ENCODE measurements around the gene ZNF597. TPM values are rescaled to one million over a fixed set of nuclear protein-coding genes. Genes with fewer than 3 reads are reported as not detected.

Gene ZNF597
- total RNA-seq, 1 donor from 2014 or later: 3.6 TPM

DNA sequence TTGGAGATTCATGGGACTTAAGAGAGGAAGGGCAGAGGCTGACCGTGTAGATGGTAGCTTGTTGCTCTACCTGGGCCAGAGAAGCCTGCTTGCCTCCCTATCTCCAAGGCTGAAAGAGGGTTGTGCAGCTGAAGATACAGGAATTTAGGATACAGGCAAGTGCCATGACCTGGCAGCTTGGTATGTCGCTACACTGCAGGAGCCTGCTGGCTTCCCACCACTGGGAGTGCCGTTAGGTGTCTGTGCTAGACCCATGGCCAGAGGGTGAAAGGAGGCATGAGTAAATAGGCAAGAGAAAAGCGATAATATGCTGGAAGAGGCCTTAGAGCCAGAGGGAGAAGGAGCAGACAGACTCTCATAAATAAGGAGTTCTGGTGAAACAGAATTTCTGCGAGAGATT is 10.8 kb upstream of the ZNF597 start:
- Mint-ChIP-seq H3K4me1 (peaks cover 14% of the 10 kb centered on the region), H3K4me3 (no peak overlapping the region), H3K27me3 (ENCODE audit: low read depth) (no peaks in the 10 kb centered on the region), H3K36me3 (peaks cover 7% of the 10 kb centered on the region), H3K27ac (peak overlapping the region; percentile 5), H3K9me3 (peaks cover 4% of the 10 kb centered on the region)
- no peak for DNase-seq (ENCODE audit: low spot score in 2 of 2, unreplicated experiment in 2 of 2)
- TF ChIP-seq, protein P1, sequence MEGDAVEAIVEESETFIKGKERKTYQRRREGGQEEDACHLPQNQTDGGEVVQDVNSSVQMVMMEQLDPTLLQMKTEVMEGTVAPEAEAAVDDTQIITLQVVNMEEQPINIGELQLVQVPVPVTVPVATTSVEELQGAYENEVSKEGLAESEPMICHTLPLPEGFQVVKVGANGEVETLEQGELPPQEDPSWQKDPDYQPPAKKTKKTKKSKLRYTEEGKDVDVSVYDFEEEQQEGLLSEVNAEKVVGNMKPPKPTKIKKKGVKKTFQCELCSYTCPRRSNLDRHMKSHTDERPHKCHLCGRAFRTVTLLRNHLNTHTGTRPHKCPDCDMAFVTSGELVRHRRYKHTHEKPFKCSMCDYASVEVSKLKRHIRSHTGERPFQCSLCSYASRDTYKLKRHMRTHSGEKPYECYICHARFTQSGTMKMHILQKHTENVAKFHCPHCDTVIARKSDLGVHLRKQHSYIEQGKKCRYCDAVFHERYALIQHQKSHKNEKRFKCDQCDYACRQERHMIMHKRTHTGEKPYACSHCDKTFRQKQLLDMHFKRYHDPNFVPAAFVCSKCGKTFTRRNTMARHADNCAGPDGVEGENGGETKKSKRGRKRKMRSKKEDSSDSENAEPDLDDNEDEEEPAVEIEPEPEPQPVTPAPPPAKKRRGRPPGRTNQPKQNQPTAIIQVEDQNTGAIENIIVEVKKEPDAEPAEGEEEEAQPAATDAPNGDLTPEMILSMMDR (IDR thresholded peaks at IDR 0.05; ENCODE audit: unreplicated experiment): no peak

- DNase-seq (ENCODE audit: low spot score in 2 of 2, unreplicated experiment in 2 of 2): no peak
- H3K27ac Mint-ChIP-seq: peak overlapping the region; percentile 99
- peak overlapping the region; percentile 97 for H3K4me3 Mint-ChIP-seq
- TF ChIP-seq, protein P1 (IDR thresholded peaks at IDR 0.05; ENCODE audit: unreplicated experiment): no peak
- peaks cover 10% of the 10 kb centered on the region for H3K4me1 Mint-ChIP-seq
- H3K36me3 Mint-ChIP-seq: peaks cover 32% of the 10 kb centered on the region
- H3K9me3 Mint-ChIP-seq: peaks cover 16% of the 10 kb centered on the region
- no peaks in the 10 kb centered on the region for H3K27me3 Mint-ChIP-seq (ENCODE audit: low read depth)
Measured at GRCh38 chr16:3444032-3444388, 706 bp upstream of the ZNF597 start.

GRCh38 chr16:3439637-3440036 is 3.7 kb downstream of the ZNF597 start:
- no peak overlapping the region for H3K27ac Mint-ChIP-seq
- H3K27me3 Mint-ChIP-seq (ENCODE audit: low read depth): peaks cover 5% of the 10 kb centered on the region
- no peak for DNase-seq (ENCODE audit: low spot score in 2 of 2, unreplicated experiment in 2 of 2)
- no peak overlapping the region for H3K4me3 Mint-ChIP-seq
- TF ChIP-seq, protein P1 (IDR thresholded peaks at IDR 0.05; ENCODE audit: unreplicated experiment): no peak
- peaks cover 16% of the 10 kb centered on the region for H3K9me3 Mint-ChIP-seq
- peaks cover 35% of the 10 kb centered on the region for H3K36me3 Mint-ChIP-seq
- H3K4me1 Mint-ChIP-seq: peaks cover 7% of the 10 kb centered on the region

GRCh38 chr16:3434373-3434772 is 8.9 kb downstream of the ZNF597 start:
- peaks cover 5% of the 10 kb centered on the region for H3K27me3 Mint-ChIP-seq (ENCODE audit: low read depth)
- no peaks in the 10 kb centered on the region for H3K4me1 Mint-ChIP-seq
- peaks cover 34% of the 10 kb centered on the region for H3K36me3 Mint-ChIP-seq
- H3K4me3 Mint-ChIP-seq: no peak overlapping the region
- DNase-seq (ENCODE audit: low spot score in 2 of 2, unreplicated experiment in 2 of 2): no peak
- TF ChIP-seq, protein P1 (IDR thresholded peaks at IDR 0.05; ENCODE audit: unreplicated experiment): no peak
- peaks cover 1% of the 10 kb centered on the region for H3K9me3 Mint-ChIP-seq
- H3K27ac Mint-ChIP-seq: no peak overlapping the region

- no peaks in the 10 kb centered on the region for H3K9me3 Mint-ChIP-seq
- DNase-seq (ENCODE audit: low spot score in 2 of 2, unreplicated experiment in 2 of 2): no peak
- no peaks in the 10 kb centered on the region for H3K4me1 Mint-ChIP-seq
- no peak overlapping the region for H3K27ac Mint-ChIP-seq
- H3K27me3 Mint-ChIP-seq (ENCODE audit: low read depth): peaks cover 5% of the 10 kb centered on the region
- H3K4me3 Mint-ChIP-seq: no peak overlapping the region
- H3K36me3 Mint-ChIP-seq: peaks cover 21% of the 10 kb centered on the region
- TF ChIP-seq, protein P1 (IDR thresholded peaks at IDR 0.05; ENCODE audit: unreplicated experiment): no peak
Measured at GRCh38 chr16:3431779-3432219, 11.5 kb downstream of the ZNF597 start.
